WTC11 (cell line): Measurements from ENCODE around the gene AIFM2.

Experiments
- CTCF ChIP-seq: fragments of 200-600 bp; IDR thresholded peaks from 2 replicates; pipeline ENCODE4 v1.8.0; 2022; ENCODE audit warnings: antibody characterized with exemption
- GABPB1 ChIP-seq: sonication (generic); formaldehyde crosslinking; IDR thresholded peaks from 2 replicates; pipeline ENCODE4 v1.8.1; 2023; ENCODE audit warnings: mild to moderate bottlenecking, missing genetic modification reagents
- NR1H2 ChIP-seq: sonication (generic); formaldehyde crosslinking; IDR thresholded peaks from 2 replicates; pipeline ENCODE4 v1.9.0; 2021; ENCODE audit warnings: mild to moderate bottlenecking, moderate library complexity, missing genetic modification reagents
- NR2C2 ChIP-seq: sonication (generic); formaldehyde crosslinking; IDR thresholded peaks from 2 replicates; pipeline ENCODE4 v1.8.0; 2022; ENCODE audit warnings: mild to moderate bottlenecking, missing genetic modification reagents

DNA sequence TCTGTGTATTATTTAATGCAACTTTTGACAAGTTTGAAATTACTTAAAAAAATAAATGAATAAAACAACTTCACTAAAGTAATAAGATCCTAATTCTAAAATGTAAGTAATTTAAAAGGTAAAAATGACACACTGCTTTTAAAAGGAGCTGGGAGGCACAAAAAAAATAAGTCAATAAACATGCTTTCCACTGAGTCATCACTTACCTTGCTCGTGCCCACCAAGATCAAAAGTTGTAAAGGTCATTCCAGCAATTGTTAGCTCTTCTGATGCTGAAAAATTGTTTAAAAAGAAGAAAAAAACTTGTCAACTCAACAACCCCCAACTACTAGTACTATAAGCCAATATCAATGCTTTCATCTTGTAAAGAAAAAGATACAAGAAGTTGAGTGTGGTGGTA is 28.2 kb upstream of the AIFM2 start:
- TF ChIP-seq GABPB1 (no peak), NR2C2 (CRISPR knock-in tag) (no peak), NR1H2 (CRISPR knock-in tag) (no peak), CTCF (no peak)
